NT2/D1 (cell line): ENCODE results near the gene ELP4.

Experiments used
- DNase-seq: peaks from one replicate; pipeline ENCODE4 v3.0.0-alpha.2; 2011; ENCODE audit warnings: low read depth, low spot score
- H3K27me3 ChIP-seq: 2 replicates; pipeline ENCODE4 v1.6.0; 2011; ENCODE audit warnings: mild to moderate bottlenecking; ENCODE audit not compliant: insufficient read length, insufficient read depth
- H3K36me3 ChIP-seq: 2 replicates; pipeline ENCODE4 v1.6.1; 2011; ENCODE audit warnings: mild to moderate bottlenecking, low read length, mixed read lengths; ENCODE audit not compliant: insufficient read depth, insufficient read length
- H3K4me1 ChIP-seq: 2 replicates; pipeline ENCODE4 v1.5.1; 2011; ENCODE audit not compliant: insufficient read depth, insufficient read length
- H3K4me3 ChIP-seq: 2 replicates; pipeline ENCODE4 v1.5.1; 2011; ENCODE audit warnings: low read depth; ENCODE audit not compliant: insufficient read length
- H3K9ac ChIP-seq: 2 replicates; pipeline ENCODE4 v1.6.0; 2011; ENCODE audit warnings: low read depth; ENCODE audit not compliant: insufficient read length
- H3K9me3 ChIP-seq: 2 replicates; pipeline ENCODE4 v1.5.1; 2011; ENCODE audit warnings: mild to moderate bottlenecking, low read length; ENCODE audit not compliant: insufficient read depth
- SUZ12 ChIP-seq: IDR thresholded peaks from 2 replicates; pipeline ENCODE4 v1.6.1; 2011; ENCODE audit not compliant: insufficient read length, insufficient read depth; ENCODE audit errors: extremely low read depth
- YY1 ChIP-seq: IDR thresholded peaks from 2 replicates; pipeline ENCODE4 v1.6.1; 2011; ENCODE audit not compliant: insufficient read length, insufficient read depth
- ZNF274 ChIP-seq: IDR thresholded peaks from 2 replicates; pipeline ENCODE4 v1.6.1; 2011; ENCODE audit warnings: mild to moderate bottlenecking, low read depth, low read length

ELP4 gene

GRCh38 chr11:31798057-31798553 lies 288.5 kb downstream of the ELP4 start:
- no peak for DNase-seq
- H3K4me3 ChIP-seq: peak overlapping the region; percentile 39
- H3K4me1 ChIP-seq: peaks cover 2% of the 10 kb centered on the region
- H3K9me3 ChIP-seq: no peaks in the 10 kb centered on the region
- TF ChIP-seq ZNF274: no peak
- TF ChIP-seq SUZ12: no peak
- TF ChIP-seq YY1: no peak
- H3K27me3 ChIP-seq: peaks cover 78% of the 10 kb centered on the region
- peak overlapping the region; percentile 21 for H3K9ac ChIP-seq
- H3K36me3 ChIP-seq: no peaks in the 10 kb centered on the region

DNA sequence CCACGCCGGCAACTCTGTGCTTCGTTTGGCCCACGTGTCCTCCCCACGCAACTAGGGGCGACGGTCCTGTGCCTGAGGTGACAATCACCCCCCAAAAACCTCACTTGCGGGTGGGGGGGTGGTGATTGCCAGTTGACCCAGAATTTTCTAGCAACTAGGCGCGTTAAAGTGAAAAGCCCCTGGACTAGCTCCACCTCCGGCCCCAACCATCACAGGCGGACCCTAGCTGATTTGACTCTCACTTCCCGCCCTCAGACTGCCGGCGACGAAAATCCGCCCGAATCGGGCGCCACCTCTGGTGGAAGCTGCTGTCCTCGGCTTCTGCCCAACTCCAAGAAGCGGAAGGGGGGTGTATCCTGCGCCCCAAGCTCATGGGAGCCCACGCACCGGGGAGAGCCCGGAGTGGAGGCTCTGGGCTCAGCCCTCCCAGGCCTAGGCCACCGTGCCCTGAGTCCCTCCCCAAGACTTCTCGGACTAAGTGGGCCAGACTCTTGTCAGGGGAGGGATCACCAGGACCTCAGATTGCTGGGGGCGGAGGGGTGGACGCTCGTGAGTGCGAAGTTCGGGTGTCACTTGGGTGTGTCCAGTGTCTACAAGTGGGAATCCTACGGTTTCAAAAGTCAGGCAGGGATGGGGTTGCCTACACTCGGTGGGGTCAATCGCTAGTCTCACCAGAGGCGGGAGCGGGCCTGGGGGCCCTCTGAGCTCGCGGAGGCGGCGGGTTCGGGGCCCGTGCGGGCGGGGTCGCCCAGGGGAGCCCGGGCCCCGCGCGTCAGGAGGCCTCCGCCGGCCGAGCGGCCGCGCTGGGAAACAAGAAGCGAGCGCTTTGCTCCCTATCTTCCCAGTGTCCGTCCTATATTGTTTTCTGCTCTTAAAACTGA lies 289.2 kb downstream of the ELP4 start:
- peak overlapping the region; percentile 40 for H3K4me3 ChIP-seq
- no peaks in the 10 kb centered on the region for H3K9me3 ChIP-seq
- peak overlapping the region; percentile 42 for H3K9ac ChIP-seq
- TF ChIP-seq SUZ12: peak; percentile 64
- no peak for TF ChIP-seq ZNF274
- H3K4me1 ChIP-seq: peaks cover 2% of the 10 kb centered on the region
- H3K27me3 ChIP-seq: peaks cover 85% of the 10 kb centered on the region
- H3K36me3 ChIP-seq: no peaks in the 10 kb centered on the region
- DNase-seq: no peak

GRCh38 chr11:31799435-31800397 lies 290.1 kb downstream of the ELP4 start:
- Histone ChIP-seq H3K4me1 (peaks cover 2% of the 10 kb centered on the region), H3K4me3 (peak overlapping the region; percentile 40), H3K36me3 (no peaks in the 10 kb centered on the region), H3K27me3 (peaks cover 91% of the 10 kb centered on the region), H3K9ac (no peak overlapping the region), H3K9me3 (no peaks in the 10 kb centered on the region)
- TF ChIP-seq SUZ12: peak; percentile 27
- TF ChIP-seq ZNF274: no peak
- no peak for DNase-seq

GRCh38 chr11:31800398-31801265 lies 291.1 kb downstream of the ELP4 start:
- Histone ChIP-seq H3K9ac (no peak overlapping the region), H3K9me3 (no peaks in the 10 kb centered on the region), H3K27me3 (peaks cover 98% of the 10 kb centered on the region), H3K4me1 (peaks cover 2% of the 10 kb centered on the region), H3K4me3 (no peak overlapping the region), H3K36me3 (no peaks in the 10 kb centered on the region)
- TF ChIP-seq ZNF274 (no peak), SUZ12 (peak; percentile 42)
- no peak for DNase-seq

- TF ChIP-seq SUZ12 (no peak), YY1 (no peak), ZNF274 (no peak)
- Histone ChIP-seq H3K27me3 (peaks cover 98% of the 10 kb centered on the region), H3K4me1 (peaks cover 2% of the 10 kb centered on the region), H3K9ac (no peak overlapping the region), H3K36me3 (no peaks in the 10 kb centered on the region), H3K4me3 (no peak overlapping the region), H3K9me3 (no peaks in the 10 kb centered on the region)
- DNase-seq: no peak
Measured at GRCh38 chr11:31801298-31801702, 291.7 kb downstream of the ELP4 start.

DNA sequence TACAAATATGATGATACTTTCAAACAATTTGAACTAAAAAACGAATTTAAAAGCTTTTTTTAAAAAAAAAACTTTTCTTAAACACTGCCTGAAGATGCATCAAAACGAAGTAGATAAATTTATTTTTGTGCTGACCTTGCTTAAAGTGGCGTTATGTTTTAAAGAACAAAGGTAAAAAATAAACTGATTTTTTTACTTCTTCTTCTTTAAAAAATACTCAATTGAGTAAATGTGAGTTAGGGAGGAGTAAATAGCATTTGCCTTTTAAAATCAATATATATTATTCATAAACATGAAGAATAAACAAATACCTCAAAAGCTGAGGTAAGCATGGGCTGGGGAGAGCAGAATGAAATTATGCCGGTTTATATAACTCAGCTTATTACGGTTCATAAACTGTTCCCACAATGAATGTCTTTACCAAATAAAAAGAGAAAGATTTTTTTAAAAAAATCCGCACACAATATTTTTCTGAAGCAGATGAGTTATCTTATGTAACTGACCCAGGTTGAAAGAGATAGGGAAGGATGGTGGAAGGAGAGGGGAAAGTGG lies 292.5 kb downstream of the ELP4 start:
- H3K4me3 ChIP-seq: no peak overlapping the region
- H3K27me3 ChIP-seq: peaks cover 100% of the 10 kb centered on the region

More for the DNA sequence above, 292.5 kb downstream of the ELP4 start:
- no peak for DNase-seq
- no peak for TF ChIP-seq ZNF274
- Histone ChIP-seq H3K9me3 (no peaks in the 10 kb centered on the region), H3K36me3 (no peaks in the 10 kb centered on the region), H3K4me1 (peaks cover 2% of the 10 kb centered on the region), H3K9ac (no peak overlapping the region)
